Measurements from ENCODE around the gene CYP2U1. TPM values are rescaled to one million over a fixed set of nuclear protein-coding genes. Genes with fewer than 3 reads are reported as not detected.

Gene CYP2U1
- total and polyA plus RNA-seq, 2 experiments from 2014 or later: 3.2 to 9.9 TPM

- H3F3A ChIP-seq (replicated peaks; ENCODE audit: low read depth): no peaks in the 10 kb centered on the region
- DNase-seq (ENCODE audit: low spot score): no peak
- H3K27ac ChIP-seq (ENCODE audit: low read depth): no peak overlapping the region
- no peaks in the 10 kb centered on the region for H3K36me3 ChIP-seq (ENCODE audit: insufficient read depth)
- no peak overlapping the region for H3K4me2 ChIP-seq
- H3K4me3 ChIP-seq: no peak overlapping the region
- H4K20me1 ChIP-seq (replicated peaks; ENCODE audit: insufficient read depth): no peaks in the 10 kb centered on the region
- no peaks in the 10 kb centered on the region for H3K79me2 ChIP-seq (replicated peaks; ENCODE audit: insufficient read depth)
- Mint-ChIP-seq H3K27ac (no peak overlapping the region), H3K36me3 (ENCODE audit: low read depth) (peaks cover 4% of the 10 kb centered on the region; the same call in 1 of the 3 replicates), H3K4me1 (no peaks in the 10 kb centered on the region), H3K4me3 (no peak overlapping the region), H3K9me3 (peaks cover 4% of the 10 kb centered on the region; the same call in 2 of the 3 replicates), H3K27me3 (ENCODE audit: insufficient read depth, low read depth, poor library complexity) (no peaks in the 10 kb centered on the region)
- H2AFZ ChIP-seq: no peak overlapping the region
- H3K9me2 ChIP-seq (ENCODE audit: insufficient read depth): peaks cover 22% of the 10 kb centered on the region
- peaks cover 5% of the 10 kb centered on the region; the same call in 1 of the 2 replicates for H3K4me1 ChIP-seq (ENCODE audit: insufficient read depth)
- ATAC-seq: no peak
- TF ChIP-seq REST (IDR thresholded peaks at IDR 0.05; ENCODE audit: unreplicated experiment) (no peak), EZH2phosphoT487 (IDR thresholded peaks at IDR 0.05; ENCODE audit: unreplicated experiment) (no peak), ZNF331 (CRISPR knock-in tag; IDR thresholded peaks at IDR 0.05; ENCODE audit: low read depth) (no peak), NANOG (IDR thresholded peaks at IDR 0.05; ENCODE audit: borderline replicate concordance) (no peak), CTCF (conservative IDR thresholded peaks at IDR 0.05; ENCODE audit: low read depth in 2 of 2) (no peak), ETS1 (IDR thresholded peaks at IDR 0.05) (no peak), ZNF462 (CRISPR knock-in tag; IDR thresholded peaks at IDR 0.05) (no peak), STAT1 (IDR thresholded peaks at IDR 0.05; ENCODE audit: unreplicated experiment) (no peak), JUNB (IDR thresholded peaks at IDR 0.05; ENCODE audit: unreplicated experiment) (no peak), CREB1 (CRISPR knock-in tag; IDR thresholded peaks at IDR 0.05; ENCODE audit: low read depth) (no peak), POLR2AphosphoS5 (IDR thresholded peaks at IDR 0.05; ENCODE audit: low read depth) (no peak)
- H3K27me3 ChIP-seq (ENCODE audit: insufficient read depth): no peaks in the 10 kb centered on the region
These were observed 33.5 kb upstream of the CYP2U1 start for GRCh38 chr4:107897823-107898222.
